Tibial nerve (tissue), 4 donors: ENCODE data around the gene ATRNL1.

ENCODE experiments used
- CTCF ChIP-seq, 5 experiments: fragments of 200-600 bp in 3 of 5; fragments of 450-650 bp in 2 of 5; sonication (generic) in 3 of 5; IDR thresholded peaks; one replicate each; pipeline ENCODE4 v1.5.1; 2016 to 2019; ENCODE audit warnings: antibody characterized with exemption in 5 of 5, mild to moderate bottlenecking in 3 of 5, moderate library complexity in 2 of 5
- EP300 ChIP-seq, 2 donors: sonication (generic); formaldehyde crosslinking; IDR thresholded peaks; one replicate each; pipeline ENCODE4 v1.6.1; 2017; ENCODE audit warnings: antibody characterized with exemption in 2 of 2, mild to moderate bottlenecking in 1 of 2
- POLR2A ChIP-seq, 2 donors: fragments of 450-650 bp; IDR thresholded peaks; one replicate each; pipeline ENCODE4 v1.6.1; 2017; ENCODE audit warnings: antibody characterized with exemption in 2 of 2, mild to moderate bottlenecking in 2 of 2, moderate library complexity in 2 of 2

- TF ChIP-seq CTCF (IDR thresholded peaks at IDR 0.05), result no peak
- no peak for TF ChIP-seq POLR2A (IDR thresholded peaks at IDR 0.05)
- TF ChIP-seq EP300 (IDR thresholded peaks at IDR 0.05), result no peak
These were observed 724.8 kb downstream of the ATRNL1 start for GRCh38 chr10:115818012-115818411.
